CD4-positive, alpha-beta T cell (primary cell): ENCODE results near the gene GOLGB1. TPM values are rescaled to one million over a fixed set of nuclear protein-coding genes. Genes with fewer than 3 reads are reported as not detected.
"Not testable (repeated sequence)": the region's sequence is repeated elsewhere in the genome, so short reads cannot be mapped to it uniquely, and the experiment has no call there.

Experiments
- ATAC-seq: fragments of 200-7000 bp; cut with Tn5 transposase; one replicate; pipeline ENCODE4 v1.10.0; 2022; ENCODE audit warnings: mild to moderate bottlenecking; ENCODE audit not compliant: poor library complexity
- CTCF ChIA-PET: fragments of 350-600 bp; sonication (Branson Sonifier 250); formaldehyde crosslinking; loops from one replicate; lab custom pipeline; 2021; ENCODE audit warnings: antibody characterized with exemption, inconsistent platforms; lab: Charles Lee
- POLR2A ChIA-PET: fragments of 350-600 bp; sonication (Branson Sonifier 250); formaldehyde crosslinking; loops from one replicate; lab custom pipeline; 2021; ENCODE audit warnings: antibody characterized with exemption, inconsistent platforms; lab: Charles Lee
- DNase-seq, 14 experiments: peaks; one replicate each; pipeline ENCODE4 v3.0.0-alpha.2; 2013 to 2020; ENCODE audit warnings: mixed read lengths in 2 of 14
- H3K27ac ChIP-seq, 2 donors: one replicate each; pipeline versions ENCODE4 v1.5.1 to v1.7.0; 2013; ENCODE audit warnings: low read length in 2 of 2, low read depth in 1 of 2, mild to moderate bottlenecking in 1 of 2
- H3K27me3 ChIP-seq, 2 experiments: 1 replicate in 1 of 2; 2 replicates in 1 of 2; pipeline versions ENCODE4 v1.6.1 to v1.7.0; 2013; ENCODE audit warnings: low read length in 2 of 2, control low read depth in 1 of 2, mild to moderate bottlenecking in 1 of 2, moderate library complexity in 1 of 2; ENCODE audit not compliant: insufficient read depth in 2 of 2, control insufficient read depth in 1 of 2
- H3K36me3 ChIP-seq: one replicate; pipeline ENCODE4 v1.6.1; 2013; ENCODE audit warnings: low read length, control low read depth; ENCODE audit not compliant: insufficient read depth
- H3K4me1 ChIP-seq: one replicate; pipeline ENCODE4 v1.6.1; 2013; ENCODE audit warnings: low read length, control low read depth; ENCODE audit not compliant: insufficient read depth
- H3K4me3 ChIP-seq: one replicate; pipeline ENCODE4 v1.5.1; 2013; ENCODE audit warnings: mild to moderate bottlenecking, low read length, moderate library complexity
- H3K9me3 ChIP-seq, 2 experiments: 1 replicate in 1 of 2; 2 replicates in 1 of 2; pipeline versions ENCODE4 v1.6.1 to v1.7.0; 2013; ENCODE audit warnings: low read length in 2 of 2, mild to moderate bottlenecking in 2 of 2, control low read depth in 1 of 2, moderate library complexity in 1 of 2; ENCODE audit not compliant: control insufficient read depth in 1 of 2, insufficient read depth in 1 of 2
- H3K27ac Mint-ChIP-seq: one replicate; pipeline ENCODE4 v1.8.0; 2020; ENCODE audit warnings: mixed read lengths
- H3K27me3 Mint-ChIP-seq: one replicate; pipeline ENCODE4 v1.8.0; 2021; ENCODE audit warnings: mixed read lengths
- H3K36me3 Mint-ChIP-seq: one replicate; pipeline ENCODE4 v1.8.0; 2021; ENCODE audit warnings: low read depth, mixed read lengths
- H3K4me1 Mint-ChIP-seq: one replicate; pipeline ENCODE4 v1.8.0; 2021; ENCODE audit warnings: low read depth, mixed read lengths
- H3K4me3 Mint-ChIP-seq: one replicate; pipeline ENCODE4 v1.8.0; 2020; ENCODE audit warnings: mild to moderate bottlenecking, mixed read lengths
- H3K9me3 Mint-ChIP-seq: one replicate; pipeline ENCODE4 v1.8.0; 2020; ENCODE audit warnings: mixed read lengths
- CTCF ChIP-seq: fragments of 200-600 bp; IDR thresholded peaks from one replicate; pipeline ENCODE4 v1.8.0; 2022; ENCODE audit warnings: antibody characterized with exemption, mild to moderate bottlenecking
- intact Hi-C, 2 experiments: fragments of 100-400 bp; cut with DNase I in 1 of 2; cut with micrococcal nuclease in 1 of 2; formaldehyde crosslinking; loops; one replicate each; pipeline versions ENCODE4 v1.15.1 to v1.9.0; 2023 to 2025; cut with DNase I, micrococcal nuclease
- total RNA-seq, 174 experiments: library from RNA in 2 of 174; stranded (reverse) in 2 of 174; gene quantifications; one replicate each; pipeline ENCODE4 v1.2.3 and lab custom pipeline; 2021 to 2026

Gene GOLGB1
- total RNA-seq, 2 experiments from 2014 or later = 49.8 to 50.2 TPM

GRCh38 chr3:121750087-121750415 is 510 bp upstream of the GOLGB1 start:
- ATAC-seq (no peak), DNase-seq (no peak)
- H3K27me3 ChIP-seq = no peaks in the 10 kb centered on the region
- ChIA-PET CTCF (interaction anchor here (0.6 to 1.5 kb wide), 2 partner anchors 19 to 29 kb away, joined by 3 read pairs; no protein-coding TSS in a partner anchor), POLR2A (interaction anchor here (1.0 to 1.9 kb wide), 3 partner anchors 32 to 90 kb away, joined by 3 to 9 read pairs (median 9); partner anchors contain the start of genes EAF2 and IQCB1)
- Mint-ChIP-seq H3K27me3 (peaks cover 12% of the 10 kb centered on the region), H3K4me3 (no peak overlapping the region), H3K9me3 (no peaks in the 10 kb centered on the region), H3K36me3 (no peaks in the 10 kb centered on the region), H3K27ac (no peak overlapping the region), H3K4me1 (no peaks in the 10 kb centered on the region)
- H3K4me1 ChIP-seq = peaks cover 17% of the 10 kb centered on the region
- no peaks in the 10 kb centered on the region for H3K36me3 ChIP-seq
- H3K4me3 ChIP-seq = peak overlapping the region; percentile 77
- peak overlapping the region; percentile 63 to 96 for H3K27ac ChIP-seq
- no peak for TF ChIP-seq CTCF
- intact Hi-C loops = loop anchor here in 1 of 2 experiments (2.0 to 10.0 kb wide), 5 partner anchors 87 to 1835 kb away; partner anchors contain the start of genes HACD2, HSPBAP1 and SLC49A4
- H3K9me3 ChIP-seq = no peaks in the 10 kb centered on the region

- H3K9me3 Mint-ChIP-seq = no peaks in the 10 kb centered on the region
- no peaks in the 10 kb centered on the region for H3K36me3 Mint-ChIP-seq
- ChIA-PET CTCF (interaction anchor here (1.5 kb wide), 1 partner anchor 28 kb away, joined by 3 read pairs; no protein-coding TSS in a partner anchor), POLR2A (interaction anchor here (0.6 to 1.9 kb wide), 8 partner anchors 30 to 89 kb away, joined by 3 to 9 read pairs (median 4); partner anchors contain the start of genes EAF2, HCLS1 and IQCB1)
- H3K4me3 ChIP-seq = peak overlapping the region; percentile 77
- no peaks in the 10 kb centered on the region for H3K9me3 ChIP-seq
- no peak overlapping the region for H3K4me3 Mint-ChIP-seq
- H3K4me1 ChIP-seq = peaks cover 17% of the 10 kb centered on the region
- no peak for TF ChIP-seq CTCF
- no peaks in the 10 kb centered on the region for H3K27me3 ChIP-seq
- peaks cover 5% of the 10 kb centered on the region for H3K4me1 Mint-ChIP-seq
- no peak for ATAC-seq
- intact Hi-C loops = loop anchor here (1.0 to 10.0 kb wide), 6 partner anchors 86 to 636 kb away; partner anchors contain the start of genes EAF2 (in 2 of the 2), FAM162A (in 2 of the 2), IQCB1 (in 2 of the 2) and MIX23 (in 2 of the 2)
- peak in 5 of 14 experiments; percentile 7 to 65 (median 28) for DNase-seq
- H3K36me3 ChIP-seq = no peaks in the 10 kb centered on the region
- H3K27ac ChIP-seq = peak overlapping the region; percentile 92 to 96
- H3K27ac Mint-ChIP-seq = no peak overlapping the region
- peaks cover 12% of the 10 kb centered on the region for H3K27me3 Mint-ChIP-seq
Measured at GRCh38 chr3:121748680-121749275, 763 bp downstream of the GOLGB1 start.

- no peak overlapping the region for H3K4me3 Mint-ChIP-seq
- no peaks in the 10 kb centered on the region for H3K27me3 ChIP-seq
- ChIA-PET POLR2A (interaction anchor here (0.7 to 1.8 kb wide), 3 partner anchors 78 to 87 kb away, joined by 4 to 6 read pairs (median 5); partner anchors contain the start of genes EAF2, HCLS1 and IQCB1), CTCF (no interaction called here)
- peaks cover 3% of the 10 kb centered on the region for H3K36me3 Mint-ChIP-seq
- intact Hi-C loops = loop anchor here (2.0 to 10.0 kb wide), 5 partner anchors 87 to 637 kb away; partner anchors contain the start of genes EAF2 (in 2 of the 2), FAM162A (in 2 of the 2), IQCB1 (in 2 of the 2) and MIX23 (in 2 of the 2)
- H3K27ac Mint-ChIP-seq = no peak overlapping the region
- TF ChIP-seq CTCF = no peak
- H3K9me3 ChIP-seq = no peaks in the 10 kb centered on the region
- peaks cover 12% of the 10 kb centered on the region for H3K27me3 Mint-ChIP-seq
- H3K4me1 Mint-ChIP-seq = peaks cover 8% of the 10 kb centered on the region
- H3K4me1 ChIP-seq = peaks cover 17% of the 10 kb centered on the region
- no peaks in the 10 kb centered on the region for H3K36me3 ChIP-seq
- peak overlapping the region; percentile 77 for H3K4me3 ChIP-seq
- H3K27ac ChIP-seq = no peak overlapping the region
- ATAC-seq (no peak), DNase-seq (no peak)
- H3K9me3 Mint-ChIP-seq = no peaks in the 10 kb centered on the region
Measured at GRCh38 chr3:121747976-121748375, 1.6 kb downstream of the GOLGB1 start.

- H3K4me1 ChIP-seq, H3K27me3 Mint-ChIP-seq, H3K27me3 ChIP-seq, H3K4me3 ChIP-seq, H3K27ac Mint-ChIP-seq, DNase-seq, H3K9me3 Mint-ChIP-seq, H3K36me3 ChIP-seq, H3K4me3 Mint-ChIP-seq, CTCF ChIA-PET, ATAC-seq, POLR2A ChIA-PET, H3K9me3 ChIP-seq, H3K27ac ChIP-seq: not testable (repeated sequence)
- intact Hi-C loops = loop anchor here in 1 of 2 experiments (10.0 kb wide), 2 partner anchors 92 to 642 kb away; partner anchors contain the start of genes EAF2, FAM162A, IQCB1 and MIX23
- Mint-ChIP-seq H3K36me3 (peaks cover 32% of the 10 kb centered on the region), H3K4me1 (peaks cover 46% of the 10 kb centered on the region)
Measured at GRCh38 chr3:121743106-121743505, 6.4 kb downstream of the GOLGB1 start.
